A549 (cell line): Measurements from ENCODE around the gene MBD2. TPM values are rescaled to one million over a fixed set of nuclear protein-coding genes. Genes with fewer than 3 reads are reported as not detected.

Experiments used
- ATAC-seq, 2 experiments: fragments of 200-7000 bp in 1 of 2; fragments of >200 bp in 1 of 2; cut with Nextera tagmentation in 1 of 2; cut with Tn5 transposase in 1 of 2; 3 replicates each; pipeline versions ENCODE4 v1.8.0 to v1.9.1; 2018 to 2020; ENCODE audit warnings: mild to moderate bottlenecking in 1 of 2, moderate library complexity in 1 of 2
- CTCF ChIA-PET: fragments of 300-600 bp; sonication (Branson Sonifier 250); formaldehyde crosslinking; extraction: SDS; loops from one replicate; lab custom pipeline; 2021; ENCODE audit warnings: antibody characterized with exemption, inconsistent platforms; lab: Yijun Ruan, JAX
- POLR2A ChIA-PET: fragments of 350-600 bp; formaldehyde crosslinking; extraction: SDS; loops from one replicate; lab custom pipeline; 2021; ENCODE audit warnings: antibody characterized with exemption, inconsistent platforms; lab: Yijun Ruan, JAX
- DNase-seq, 2 experiments: peaks; one replicate each; pipeline versions ENCODE4 v3.0.0 to v3.0.0-alpha.2; 2011 to 2016; ENCODE audit warnings: low read depth in 1 of 2, low spot score in 1 of 2
- FAIRE-seq: peaks from 2 replicates; lab custom pipeline; 2011; peaks lifted over from hg19 to GRCh38; lab: Jason Lieb, UNC
- H3K27ac ChIP-seq, 2 experiments: fragments of >200 bp; sonication (Bioruptor Twin); formaldehyde crosslinking; 3 replicates each; pipeline ENCODE4 v1.5.1; 2016 to 2017
- H3K4me1 ChIP-seq: fragments of >200 bp; sonication (Bioruptor Twin); formaldehyde crosslinking; 3 replicates; pipeline ENCODE4 v1.6.1; 2016
- H3K4me2 ChIP-seq: fragments of >200 bp; sonication (Bioruptor Twin); formaldehyde crosslinking; 3 replicates; pipeline ENCODE4 v1.6.1; 2016
- H3K4me3 ChIP-seq: fragments of >200 bp; sonication (Bioruptor Twin); formaldehyde crosslinking; 3 replicates; pipeline ENCODE4 v1.5.1; 2016
- H3K9me3 ChIP-seq: fragments of >200 bp; sonication (Bioruptor Twin); formaldehyde crosslinking; 3 replicates; pipeline ENCODE4 v1.6.1; 2016
- CBX2 ChIP-seq: fragments of 200-600 bp; sonication (generic); IDR thresholded peaks from 2 replicates; pipeline ENCODE4 v1.6.1; 2016; ENCODE audit warnings: low read depth, mild to moderate bottlenecking, borderline replicate concordance
- CBX8 ChIP-seq: fragments of 200-600 bp; sonication (generic); IDR thresholded peaks from 2 replicates; pipeline ENCODE4 v1.6.1; 2016
- CHD4 ChIP-seq: fragments of 200-600 bp; sonication (generic); IDR thresholded peaks from 2 replicates; pipeline ENCODE4 v1.6.1; 2016; ENCODE audit warnings: antibody characterized with exemption, mild to moderate bottlenecking, borderline replicate concordance
- EHF ChIP-seq: fragments of 250-450 bp; sonication (Bioruptor Pico); IDR thresholded peaks from 2 replicates; pipeline ENCODE4 v1.5.0; 2020; ENCODE audit warnings: mild to moderate bottlenecking
- FOSB ChIP-seq: fragments of 250-450 bp; sonication (Bioruptor Pico); IDR thresholded peaks from 2 replicates; pipeline ENCODE4 v1.5.0; 2020; ENCODE audit warnings: mild to moderate bottlenecking, moderate library complexity
- FOXS1 ChIP-seq: fragments of 250-450 bp; sonication (Bioruptor Pico); IDR thresholded peaks from 2 replicates; pipeline ENCODE4 v1.5.0; 2020; ENCODE audit warnings: mild to moderate bottlenecking, moderate library complexity
- GATA3 ChIP-seq: IDR thresholded peaks from 2 replicates; pipeline ENCODE4 v1.6.1; 2012; ENCODE audit warnings: borderline replicate concordance
- HDAC2 ChIP-seq: fragments of 200-600 bp; sonication (generic); IDR thresholded peaks from 2 replicates; pipeline ENCODE4 v1.6.1; 2016
- HOXA7 ChIP-seq: fragments of 250-450 bp; sonication (Bioruptor Pico); IDR thresholded peaks from 2 replicates; pipeline ENCODE4 v1.5.0; 2020; ENCODE audit warnings: mild to moderate bottlenecking, moderate library complexity
- HOXB13 ChIP-seq: fragments of 250-450 bp; sonication (Bioruptor Pico); IDR thresholded peaks from 2 replicates; pipeline ENCODE4 v1.5.0; 2020; ENCODE audit warnings: low read depth, mild to moderate bottlenecking, moderate library complexity
- JUNB ChIP-seq: fragments of >200 bp; sonication (Bioruptor Twin); formaldehyde crosslinking; IDR thresholded peaks from 2 replicates; pipeline ENCODE4 v1.6.1; 2016
- KDM1A ChIP-seq: fragments of 200-600 bp; sonication (generic); IDR thresholded peaks from 2 replicates; pipeline ENCODE4 v1.6.1; 2016; ENCODE audit warnings: low read depth, mild to moderate bottlenecking
- KDM5A ChIP-seq: fragments of 200-600 bp; sonication (generic); IDR thresholded peaks from 2 replicates; pipeline ENCODE4 v1.6.1; 2016; ENCODE audit warnings: antibody characterized with exemption, mild to moderate bottlenecking
- MAFK ChIP-seq: fragments of 450-650 bp; IDR thresholded peaks from 2 replicates; pipeline ENCODE4 v1.6.1; 2014; ENCODE audit not compliant: partially characterized antibody
- MAZ ChIP-seq: fragments of 150-350 bp; IDR thresholded peaks from 2 replicates; pipeline ENCODE4 v1.6.1; 2014; ENCODE audit warnings: antibody characterized with exemption, low read depth, low read length, borderline replicate concordance
- MYC ChIP-seq: IDR thresholded peaks from 2 replicates; pipeline ENCODE4 v1.6.1; 2012; ENCODE audit warnings: mild to moderate bottlenecking, inconsistent platforms, low read length, improper control_type of control experiment, borderline replicate concordance
- POLR2AphosphoS2 ChIP-seq: conservative IDR thresholded peaks from 2 replicates; pipeline ENCODE4 v1.6.1; 2012; ENCODE audit warnings: low read length, improper control_type of control experiment, inconsistent platforms
- RFX5 ChIP-seq: fragments of 450-650 bp; IDR thresholded peaks from 2 replicates; pipeline ENCODE4 v1.7.1; 2014; ENCODE audit warnings: antibody characterized with exemption, mild to moderate bottlenecking, moderate library complexity
- SREBF2 ChIP-seq: fragments of 450-650 bp; IDR thresholded peaks from 2 replicates; pipeline ENCODE4 v1.6.1; 2014; ENCODE audit warnings: mild to moderate bottlenecking, moderate library complexity
- TP53 ChIP-seq: fragments of 250-450 bp; sonication (Bioruptor Pico); IDR thresholded peaks from 2 replicates; pipeline ENCODE4 v1.5.0; 2021; ENCODE audit warnings: mild to moderate bottlenecking, moderate library complexity
- ZFP36 ChIP-seq: fragments of 450-650 bp; IDR thresholded peaks from 2 replicates; pipeline ENCODE4 v1.6.1; 2014; ENCODE audit warnings: borderline replicate concordance; ENCODE audit not compliant: partially characterized antibody
- whole genome bisulfite sequencing: methylation state at CpG from one replicate; pipeline ENCODE4 v1.1.6; 2017; ENCODE audit errors: missing lambda C conversion rate; 5-methylcytosine and 5-hydroxymethylcytosine counted together
- polyA plus RNA-seq, 4 experiments: library from polyadenylated mRNA; depleted of rRNA in 3 of 4; stranded (reverse); fragments of >200 nt; fragmentation: RNase III in 1 of 4; extraction: RNeasy Plus Mini Kit Qiagen cat#74134 plus additional on column Dnase treatment in 1 of 4; gene quantifications; 2 replicates in 3 of 4; 3 replicates in 1 of 4; pipeline ENCODE4 v1.2.3, GENCODE V29; 2011 to 2017
- TF ChIP-seq, protein P1 (sequence below): IDR thresholded peaks from 2 replicates; pipeline ENCODE4 v1.6.1; 2012
- TF ChIP-seq, protein P2 (sequence below): fragments of >200 bp; sonication (Bioruptor Twin); formaldehyde crosslinking; IDR thresholded peaks from 2 replicates; pipeline ENCODE4 v1.6.1; 2016
- TF ChIP-seq, protein P3 (sequence below): fragments of 150-350 bp; IDR thresholded peaks from 2 replicates; pipeline ENCODE4 v1.6.1; 2014; ENCODE audit warnings: low read depth, mild to moderate bottlenecking, low read length
- TF ChIP-seq, protein P4 (sequence below): fragments of 450-650 bp; IDR thresholded peaks from 2 replicates; pipeline ENCODE4 v1.6.1; 2014; ENCODE audit warnings: antibody characterized with exemption
- TF ChIP-seq, protein P5 (sequence below): fragments of 250-450 bp; sonication (Bioruptor Pico); IDR thresholded peaks from 2 replicates; pipeline ENCODE4 v1.5.0; 2021; ENCODE audit warnings: mild to moderate bottlenecking, moderate library complexity, borderline replicate concordance

Gene MBD2
- polyA plus RNA-seq, 2 of the 4 experiments (the other 2 are of a cell fraction) = 43.4 to 48.2 TPM

DNA sequence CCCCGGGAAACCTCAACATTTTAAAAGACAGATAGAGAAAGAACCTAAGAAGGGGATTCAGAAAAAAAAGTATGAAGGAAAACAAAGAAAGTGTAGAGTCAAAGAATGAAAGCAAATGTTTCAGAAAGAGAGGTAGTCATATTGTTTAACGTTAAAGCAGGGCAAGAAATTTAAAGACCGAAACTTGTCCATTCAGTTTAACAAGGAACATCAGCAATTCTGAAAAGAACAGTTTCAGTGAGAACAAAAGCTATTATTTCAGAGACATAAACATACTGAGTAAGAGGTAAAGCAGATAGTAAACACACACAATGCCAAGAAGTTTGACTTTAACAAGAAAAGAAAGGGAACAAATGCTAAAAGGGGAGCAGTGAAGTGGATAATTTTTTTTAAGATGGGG, 41.1 kb downstream of the MBD2 start:
- POLR2A ChIA-PET = no interaction called here
- 87% methylated on average over 3 of the region's 3 CpGs for WGBS
- Histone ChIP-seq H3K27ac (no peak overlapping the region), H3K9me3 (no peaks in the 10 kb centered on the region), H3K4me1 (no peaks in the 10 kb centered on the region), H3K4me3 (no peak overlapping the region), H3K4me2 (no peak overlapping the region)
- no peak for DNase-seq
- ATAC-seq = no peak
- CTCF ChIA-PET = no interaction called here
- no peak for FAIRE-seq
- TF ChIP-seq MYC (no peak), POLR2AphosphoS2 (no peak), JUNB (no peak), GATA3 (no peak), SREBF2 (no peak), CBX2 (no peak), HOXA7 (no peak), MAFK (no peak), CBX8 (no peak), TP53 (no peak), HOXB13 (CRISPR knock-in tag) (no peak)
- TF ChIP-seq, protein P1, sequence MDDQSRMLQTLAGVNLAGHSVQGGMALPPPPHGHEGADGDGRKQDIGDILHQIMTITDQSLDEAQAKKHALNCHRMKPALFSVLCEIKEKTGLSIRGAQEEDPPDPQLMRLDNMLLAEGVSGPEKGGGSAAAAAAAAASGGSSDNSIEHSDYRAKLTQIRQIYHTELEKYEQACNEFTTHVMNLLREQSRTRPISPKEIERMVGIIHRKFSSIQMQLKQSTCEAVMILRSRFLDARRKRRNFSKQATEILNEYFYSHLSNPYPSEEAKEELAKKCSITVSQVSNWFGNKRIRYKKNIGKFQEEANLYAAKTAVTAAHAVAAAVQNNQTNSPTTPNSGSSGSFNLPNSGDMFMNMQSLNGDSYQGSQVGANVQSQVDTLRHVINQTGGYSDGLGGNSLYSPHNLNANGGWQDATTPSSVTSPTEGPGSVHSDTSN = no peak
- TF ChIP-seq, protein P2, sequence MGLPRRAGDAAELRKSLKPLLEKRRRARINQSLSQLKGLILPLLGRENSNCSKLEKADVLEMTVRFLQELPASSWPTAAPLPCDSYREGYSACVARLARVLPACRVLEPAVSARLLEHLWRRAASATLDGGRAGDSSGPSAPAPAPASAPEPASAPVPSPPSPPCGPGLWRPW = no peak
- TF ChIP-seq, protein P3, sequence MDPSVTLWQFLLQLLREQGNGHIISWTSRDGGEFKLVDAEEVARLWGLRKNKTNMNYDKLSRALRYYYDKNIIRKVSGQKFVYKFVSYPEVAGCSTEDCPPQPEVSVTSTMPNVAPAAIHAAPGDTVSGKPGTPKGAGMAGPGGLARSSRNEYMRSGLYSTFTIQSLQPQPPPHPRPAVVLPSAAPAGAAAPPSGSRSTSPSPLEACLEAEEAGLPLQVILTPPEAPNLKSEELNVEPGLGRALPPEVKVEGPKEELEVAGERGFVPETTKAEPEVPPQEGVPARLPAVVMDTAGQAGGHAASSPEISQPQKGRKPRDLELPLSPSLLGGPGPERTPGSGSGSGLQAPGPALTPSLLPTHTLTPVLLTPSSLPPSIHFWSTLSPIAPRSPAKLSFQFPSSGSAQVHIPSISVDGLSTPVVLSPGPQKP = no peak

DNA sequence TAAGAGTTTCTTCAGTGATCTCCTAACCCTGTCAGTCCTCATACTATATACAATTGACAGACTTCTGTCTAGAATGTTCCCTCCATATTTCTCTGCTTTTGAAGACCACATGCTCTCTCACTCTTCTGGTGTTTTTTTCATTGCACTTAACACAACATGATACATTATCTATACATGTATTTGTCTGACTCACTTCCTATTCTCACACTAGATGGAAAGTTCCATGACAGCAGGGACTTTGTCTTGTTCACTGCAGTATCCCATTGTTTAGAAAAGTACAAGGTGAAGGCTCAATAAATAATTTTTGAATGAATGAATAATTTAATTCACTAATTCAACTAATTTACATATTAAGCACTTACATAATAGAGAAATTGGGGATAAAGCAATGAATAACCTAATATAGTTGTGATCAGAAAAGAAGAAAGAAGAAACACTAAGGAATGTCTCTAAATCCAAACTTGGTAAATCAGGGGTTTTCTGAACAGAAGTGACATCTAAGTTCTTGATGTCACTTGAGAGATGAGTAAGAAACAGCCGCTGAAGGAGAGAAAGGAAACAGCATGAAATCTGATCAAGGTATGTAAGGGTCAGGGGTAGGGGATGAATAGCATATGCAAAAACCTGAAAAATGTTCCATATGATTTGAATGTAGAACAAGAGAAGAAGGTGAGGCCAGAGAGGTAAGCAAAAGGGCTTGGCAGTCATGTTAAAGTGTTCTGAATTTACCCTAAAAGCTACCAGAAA, 42.4 kb downstream of the MBD2 start:
- CTCF ChIA-PET = interaction anchor here (0.5 kb wide), 1 partner anchor 85 kb away, joined by 3 read pairs; no protein-coding TSS in a partner anchor
- WGBS = 39% methylated on average over 1 of the region's 1 CpG
- TF ChIP-seq CHD4 (no peak), KDM5A (no peak), HOXB13 (CRISPR knock-in tag) (no peak), JUNB (no peak), KDM1A (no peak), HDAC2 (no peak), GATA3 (no peak), FOXS1 (CRISPR knock-in tag) (no peak), RFX5 (no peak), FOSB (CRISPR knock-in tag) (no peak), MAZ (no peak), EHF (CRISPR knock-in tag) (no peak), ZFP36 (no peak)
- TF ChIP-seq, protein P2 = no peak
- TF ChIP-seq, protein P4, sequence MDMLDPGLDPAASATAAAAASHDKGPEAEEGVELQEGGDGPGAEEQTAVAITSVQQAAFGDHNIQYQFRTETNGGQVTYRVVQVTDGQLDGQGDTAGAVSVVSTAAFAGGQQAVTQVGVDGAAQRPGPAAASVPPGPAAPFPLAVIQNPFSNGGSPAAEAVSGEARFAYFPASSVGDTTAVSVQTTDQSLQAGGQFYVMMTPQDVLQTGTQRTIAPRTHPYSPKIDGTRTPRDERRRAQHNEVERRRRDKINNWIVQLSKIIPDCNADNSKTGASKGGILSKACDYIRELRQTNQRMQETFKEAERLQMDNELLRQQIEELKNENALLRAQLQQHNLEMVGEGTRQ = no peak
- TF ChIP-seq, protein P5, sequence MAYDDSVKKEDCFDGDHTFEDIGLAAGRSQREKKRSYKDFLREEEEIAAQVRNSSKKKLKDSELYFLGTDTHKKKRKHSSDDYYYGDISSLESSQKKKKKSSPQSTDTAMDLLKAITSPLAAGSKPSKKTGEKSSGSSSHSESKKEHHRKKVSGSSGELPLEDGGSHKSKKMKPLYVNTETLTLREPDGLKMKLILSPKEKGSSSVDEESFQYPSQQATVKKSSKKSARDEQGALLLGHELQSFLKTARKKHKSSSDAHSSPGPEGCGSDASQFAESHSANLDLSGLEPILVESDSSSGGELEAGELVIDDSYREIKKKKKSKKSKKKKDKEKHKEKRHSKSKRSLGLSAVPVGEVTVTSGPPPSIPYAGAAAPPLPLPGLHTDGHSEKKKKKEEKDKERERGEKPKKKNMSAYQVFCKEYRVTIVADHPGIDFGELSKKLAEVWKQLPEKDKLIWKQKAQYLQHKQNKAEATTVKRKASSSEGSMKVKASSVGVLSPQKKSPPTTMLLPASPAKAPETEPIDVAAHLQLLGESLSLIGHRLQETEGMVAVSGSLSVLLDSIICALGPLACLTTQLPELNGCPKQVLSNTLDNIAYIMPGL = no peak
- DNase-seq (no peak), ATAC-seq (no peak), FAIRE-seq (no peak)
- H3K4me1 ChIP-seq = no peaks in the 10 kb centered on the region
- no peaks in the 10 kb centered on the region for H3K9me3 ChIP-seq
- H3K4me3 ChIP-seq = no peak overlapping the region
- POLR2A ChIA-PET = no interaction called here
- no peak overlapping the region for H3K27ac ChIP-seq
- no peak overlapping the region for H3K4me2 ChIP-seq
